Neural progenitor cell (in vitro differentiated cells): ENCODE data around the gene CFAP97D2.

Source experiments
- CTCF ChIP-seq: fragments of 200-600 bp; sonication (generic); IDR thresholded peaks from 2 replicates; pipeline ENCODE4 v1.5.1; 2017; ENCODE audit warnings: antibody characterized with exemption, mild to moderate bottlenecking
- EZH2 ChIP-seq: fragments of 200-600 bp; sonication (generic); IDR thresholded peaks from 2 replicates; pipeline ENCODE4 v1.6.1; 2017; ENCODE audit warnings: antibody characterized with exemption, mild to moderate bottlenecking, moderate library complexity
- EZH2phosphoT487 ChIP-seq: fragments of 200-600 bp; sonication (generic); IDR thresholded peaks from 2 replicates; pipeline ENCODE4 v1.6.1; 2017; ENCODE audit warnings: antibody characterized with exemption

DNA sequence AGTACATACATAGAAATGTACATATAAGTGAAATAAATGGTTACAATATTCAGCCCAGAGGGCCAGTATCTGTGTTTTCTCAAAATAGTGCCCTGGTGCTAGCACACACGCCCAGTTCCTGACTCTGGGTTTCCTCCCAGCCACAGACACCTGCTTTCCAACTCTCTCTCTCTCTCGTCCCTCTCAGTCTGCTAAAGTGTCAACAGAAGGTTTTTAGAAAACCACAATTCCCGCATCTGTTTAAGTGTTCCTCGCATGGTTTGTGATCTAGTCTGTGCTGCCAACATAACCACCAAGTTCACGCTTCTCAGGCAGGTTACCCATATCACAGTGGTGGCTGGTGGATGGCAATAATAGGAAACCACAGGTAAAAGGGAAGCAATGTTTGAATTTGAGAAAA lies 84.5 kb downstream of the CFAP97D2 start:
- TF ChIP-seq CTCF, result no peak
- no peak for TF ChIP-seq EZH2phosphoT487
- TF ChIP-seq EZH2, result no peak
